Activated CD4-positive, alpha-beta T cell treated with anti-CD3 and anti-CD28 coated beads, Interleukin-10, Interleukin-2, amounts not matched to agents 100 ng/mL and 50 ng/mL, durations not matched to agents 16 hours and 8 hours (primary cell): Measurements from ENCODE around the gene CAMTA1.

ENCODE experiments used
- DNase-seq: peaks from one replicate; pipeline ENCODE4 v3.0.0-alpha.2; 2020

CAMTA1 gene

GRCh38 chr1:6852136-6852890, 67.1 kb downstream of the CAMTA1 start:
- no peak for DNase-seq

- no peak for DNase-seq
Measured at GRCh38 chr1:6854166-6854565, 68.9 kb downstream of the CAMTA1 start.

GRCh38 chr1:6857831-6858230, 72.6 kb downstream of the CAMTA1 start:
- DNase-seq, result no peak

- DNase-seq, result no peak
Measured at GRCh38 chr1:6858596-6858995, 73.3 kb downstream of the CAMTA1 start.

GRCh38 chr1:6859415-6860343, 74.4 kb downstream of the CAMTA1 start:
- no peak for DNase-seq

- no peak for DNase-seq
Measured at GRCh38 chr1:6860401-6860800, 75.1 kb downstream of the CAMTA1 start.

- DNase-seq, result no peak
Measured at GRCh38 chr1:6861075-6861724, 75.9 kb downstream of the CAMTA1 start.

GRCh38 chr1:6862906-6863305, 77.7 kb downstream of the CAMTA1 start:
- DNase-seq, result no peak

- no peak for DNase-seq
Measured at GRCh38 chr1:6864166-6864565, 78.9 kb downstream of the CAMTA1 start.

- no peak for DNase-seq
Measured at GRCh38 chr1:6866825-6867224, 81.6 kb downstream of the CAMTA1 start.

GRCh38 chr1:6867321-6867720, 82.1 kb downstream of the CAMTA1 start:
- DNase-seq, result no peak

- no peak for DNase-seq
Measured at GRCh38 chr1:6867729-6868659, 82.7 kb downstream of the CAMTA1 start.

- no peak for DNase-seq
Measured at GRCh38 chr1:6868660-6869380, 83.6 kb downstream of the CAMTA1 start.

GRCh38 chr1:6869545-6869944, 84.3 kb downstream of the CAMTA1 start:
- no peak for DNase-seq

- no peak for DNase-seq
Measured at GRCh38 chr1:6870086-6870485, 84.8 kb downstream of the CAMTA1 start.

GRCh38 chr1:6870571-6870970, 85.3 kb downstream of the CAMTA1 start:
- no peak for DNase-seq

GRCh38 chr1:6871300-6871972, 86.2 kb downstream of the CAMTA1 start:
- no peak for DNase-seq

- no peak for DNase-seq
Measured at GRCh38 chr1:6872573-6873261, 87.5 kb downstream of the CAMTA1 start.

- DNase-seq, result no peak
Measured at GRCh38 chr1:6873298-6874015, 88.2 kb downstream of the CAMTA1 start.

GRCh38 chr1:6874298-6874697, 89.0 kb downstream of the CAMTA1 start:
- DNase-seq, result no peak
